Cerebellar nuclear complex (tissue), 1 donor: Measurements from ENCODE around the gene IGSF5.
"Not testable (repeated sequence)": the region's sequence is repeated elsewhere in the genome, so short reads cannot be mapped to it uniquely, and the experiment has no call there.

Source experiments
- DNase-seq, 2 experiments: peaks; one replicate each; lab custom pipeline; 2025; lab: John Stamatoyannopoulos, UW

IGSF5 gene

GRCh38 chr21:39744883-39745282 is at the start of gene IGSF5:
TSS of gene IGSF5 (plus strand) at chr21:39745183. CDS start at chr21:39745510, 327 bp downstream.
- not testable (repeated sequence) for DNase-seq

GRCh38 chr21:39696196-39696595 is 48.8 kb upstream of the IGSF5 start:
- no peak for DNase-seq

GRCh38 chr21:39696618-39697017 is 48.4 kb upstream of the IGSF5 start:
- no peak for DNase-seq

- DNase-seq = no peak
Observed at GRCh38 chr21:39700318-39700717, 44.7 kb upstream of the IGSF5 start.

GRCh38 chr21:39703578-39703977 is 41.4 kb upstream of the IGSF5 start:
- DNase-seq = no peak

- no peak for DNase-seq
Observed at GRCh38 chr21:39705849-39706248, 39.1 kb upstream of the IGSF5 start.

- no peak for DNase-seq
Observed at GRCh38 chr21:39707316-39707715, 37.7 kb upstream of the IGSF5 start.

GRCh38 chr21:39710866-39711265 is 34.1 kb upstream of the IGSF5 start:
- DNase-seq = no peak

GRCh38 chr21:39712273-39712672 is 32.7 kb upstream of the IGSF5 start:
- no peak for DNase-seq

- DNase-seq = no peak
Observed at GRCh38 chr21:39712976-39713375, 32.0 kb upstream of the IGSF5 start.

GRCh38 chr21:39713905-39714304 is 31.1 kb upstream of the IGSF5 start:
- no peak for DNase-seq

- no peak for DNase-seq
Observed at GRCh38 chr21:39714331-39714730, 30.7 kb upstream of the IGSF5 start.

- no peak for DNase-seq
Observed at GRCh38 chr21:39715804-39716397, 29.1 kb upstream of the IGSF5 start.

- DNase-seq = no peak
Observed at GRCh38 chr21:39720126-39720778, 24.7 kb upstream of the IGSF5 start.

- DNase-seq = no peak
Observed at GRCh38 chr21:39721885-39722284, 23.1 kb upstream of the IGSF5 start.

GRCh38 chr21:39724944-39725343 is 20.0 kb upstream of the IGSF5 start:
- DNase-seq = no peak

GRCh38 chr21:39726133-39726532 is 18.9 kb upstream of the IGSF5 start:
- DNase-seq = no peak

- no peak for DNase-seq
Observed at GRCh38 chr21:39727401-39728120, 17.4 kb upstream of the IGSF5 start.

GRCh38 chr21:39728341-39728740 is 16.6 kb upstream of the IGSF5 start:
- DNase-seq = no peak

GRCh38 chr21:39730418-39731157 is 14.4 kb upstream of the IGSF5 start:
- DNase-seq = no peak

GRCh38 chr21:39736716-39737115 is 8.3 kb upstream of the IGSF5 start:
- DNase-seq = no peak

GRCh38 chr21:39737376-39738000 is 7.5 kb upstream of the IGSF5 start:
- DNase-seq = no peak
